Testis (tissue), 3 donors: ENCODE data around the gene NUAK1. TPM values are rescaled to one million over a fixed set of nuclear protein-coding genes. Genes with fewer than 3 reads are reported as not detected.

Experiments used
- DNase-seq: peaks from one replicate; pipeline ENCODE4 v3.0.0-alpha.2; 2019
- H3K27ac ChIP-seq, 2 donors: fragments of 200-600 bp; sonication (generic); one replicate each; pipeline ENCODE4 v1.5.1; 2019
- H3K27me3 ChIP-seq: fragments of 200-600 bp; sonication (generic); one replicate; pipeline ENCODE4 v1.5.1; 2019
- H3K36me3 ChIP-seq: fragments of 200-600 bp; sonication (generic); one replicate; pipeline ENCODE4 v1.5.1; 2017; ENCODE audit warnings: low read depth; ENCODE audit errors: missing control alignments
- H3K4me1 ChIP-seq: fragments of 200-600 bp; sonication (generic); one replicate; pipeline ENCODE4 v1.5.1; 2019
- H3K4me3 ChIP-seq, 2 donors: fragments of 200-600 bp; sonication (generic); one replicate each; pipeline ENCODE4 v1.5.1; 2017 to 2019
- H3K9me3 ChIP-seq: fragments of 200-600 bp; sonication (generic); one replicate; pipeline ENCODE4 v1.5.1; 2017
- CTCF ChIP-seq, 3 experiments: fragments of 450-650 bp in 2 of 3; fragments of 200-600 bp in 1 of 3; sonication (generic) in 1 of 3; IDR thresholded peaks; one replicate each; pipeline ENCODE4 v1.5.1; 2016 to 2019; ENCODE audit warnings: antibody characterized with exemption in 3 of 3, mild to moderate bottlenecking in 2 of 3, moderate library complexity in 1 of 3
- POLR2A ChIP-seq: fragments of 450-650 bp; IDR thresholded peaks from one replicate; pipeline ENCODE4 v1.6.1; 2017; ENCODE audit warnings: antibody characterized with exemption, mild to moderate bottlenecking, moderate library complexity
- WGBS, 2 donors: methylation state at CpG; one replicate each; pipeline ENCODE4 v1.1.5; 2018; 5-methylcytosine and 5-hydroxymethylcytosine counted together
- intact Hi-C: fragments of 100-400 bp; cut with DNase I; formaldehyde crosslinking; loops from one replicate; pipeline ENCODE4 v1.15.1; 2023; ENCODE audit warnings: low total_unique reads
- polyA plus RNA-seq: library from polyadenylated mRNA; stranded (reverse); fragments of 350-450 nt; fragmentation: Illumina TruSeq; extraction: RNeasy Lipid Tissue Mini Kit (QIAGEN cat#74804); gene quantifications from one replicate; pipeline ENCODE4 v1.2.3, GENCODE V29; 2014; ENCODE audit warnings: low read depth, low replicate concordance; ENCODE audit not compliant: insufficient read depth
- total RNA-seq, 2 donors: library from RNA; depleted of rRNA; stranded (reverse); fragments of >200 nt; gene quantifications; one replicate each; pipeline ENCODE4 v1.2.3, GENCODE V29; 2016

The NUAK1 gene
- total and polyA plus RNA-seq, 3 donors from 2014 or later: 6.6 to 9.1 (median 8.2) TPM

DNA sequence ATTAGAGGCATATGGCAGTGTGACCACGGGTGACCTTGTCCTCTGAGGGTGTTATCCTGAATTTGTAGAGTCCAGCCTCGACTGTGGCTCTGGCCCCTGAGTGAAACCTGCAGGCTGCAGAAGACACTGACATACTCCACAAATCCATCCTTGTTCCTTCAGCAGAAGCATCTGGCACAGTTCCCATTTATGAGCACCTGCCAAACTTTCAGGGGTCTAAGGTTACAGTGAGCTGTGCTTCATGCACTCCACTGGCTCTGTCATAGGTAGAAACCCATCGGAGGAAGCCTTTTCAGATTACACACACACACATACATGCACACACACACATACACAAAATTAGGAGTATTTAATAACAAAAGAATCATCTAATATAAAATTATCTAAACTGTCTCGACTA lies 13.6 kb upstream of the NUAK1 start:
- TF ChIP-seq POLR2A (no peak), CTCF (IDR thresholded peaks at IDR 0.05) (no peak)
- intact Hi-C loops: no loop called here
- no peak for DNase-seq
- Histone ChIP-seq H3K36me3 (no peaks in the 10 kb centered on the region), H3K4me3 (no peak overlapping the region), H3K4me1 (no peaks in the 10 kb centered on the region), H3K27ac (no peak overlapping the region), H3K9me3 (no peaks in the 10 kb centered on the region), H3K27me3 (no peaks in the 10 kb centered on the region)
- 69 to 81% methylated on average over 4 of the region's 4 CpGs for WGBS, 2 donors

DNA sequence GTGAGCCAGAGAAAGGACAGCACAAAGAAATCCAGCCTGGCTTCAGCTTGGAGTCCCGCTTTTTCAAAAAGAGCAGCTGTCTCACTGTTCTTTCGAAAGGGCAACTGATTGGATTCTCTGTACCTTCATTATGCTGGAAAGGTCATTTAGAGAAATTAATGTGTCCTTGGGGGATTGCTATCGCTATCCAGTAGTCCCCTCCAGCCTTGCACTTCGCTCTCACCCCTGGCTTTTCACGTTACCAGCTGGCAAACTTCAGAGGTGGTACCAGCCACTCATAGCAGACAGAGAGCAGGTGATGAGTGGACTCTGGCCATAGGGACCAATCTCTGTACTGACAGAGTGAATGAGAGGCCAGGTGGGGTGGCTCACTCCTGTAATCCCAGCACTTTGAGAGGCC lies 11.8 kb upstream of the NUAK1 start:
- intact Hi-C loops: no loop called here
- 54% methylated on average over 5 of the region's 5 CpGs for WGBS, 2 donors
- H3K27me3 ChIP-seq: no peaks in the 10 kb centered on the region
- no peaks in the 10 kb centered on the region for H3K4me1 ChIP-seq
- no peaks in the 10 kb centered on the region for H3K36me3 ChIP-seq
- H3K9me3 ChIP-seq: no peaks in the 10 kb centered on the region
- no peak overlapping the region for H3K4me3 ChIP-seq
- H3K27ac ChIP-seq: no peak overlapping the region
- TF ChIP-seq CTCF (IDR thresholded peaks at IDR 0.05) (no peak), POLR2A (no peak)
- DNase-seq: no peak

GRCh38 chr12:106149096-106149784 lies 10.5 kb upstream of the NUAK1 start:
- Histone ChIP-seq H3K27ac (no peak overlapping the region), H3K27me3 (no peaks in the 10 kb centered on the region), H3K4me1 (no peaks in the 10 kb centered on the region), H3K36me3 (no peaks in the 10 kb centered on the region), H3K4me3 (no peak overlapping the region), H3K9me3 (no peaks in the 10 kb centered on the region)
- WGBS, 2 donors: 65 to 69% methylated on average over 10 of the region's 10 CpGs
- intact Hi-C loops: no loop called here
- peak in 2 of 3 experiments; percentile 35 to 46 for TF ChIP-seq CTCF (IDR thresholded peaks at IDR 0.05)
- no peak for TF ChIP-seq POLR2A
- peak; percentile 33 for DNase-seq

DNA sequence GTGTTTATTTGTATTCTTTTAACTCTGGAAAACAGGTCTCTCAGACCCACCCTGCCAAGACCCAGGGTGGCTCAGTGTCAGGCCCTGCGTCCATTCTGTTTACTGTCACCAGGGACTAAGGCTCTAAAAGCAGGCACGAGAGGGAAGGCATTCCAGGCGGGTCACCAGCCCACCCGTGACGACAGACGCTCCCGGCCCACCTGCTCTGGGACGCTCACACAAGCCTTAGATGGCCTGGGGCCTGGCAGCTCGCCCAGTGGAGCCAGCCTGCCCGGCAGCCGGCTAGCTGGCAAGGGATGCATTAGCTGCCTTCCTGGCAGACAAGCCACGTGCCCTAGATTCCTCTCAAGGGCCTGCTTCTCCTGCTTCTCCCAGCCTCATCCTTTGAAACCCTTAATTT lies 9.2 kb upstream of the NUAK1 start:
- 82 to 83% methylated on average over 8 to 12 of the region's 12 CpGs for WGBS, 2 donors
- H3K27ac ChIP-seq: no peak overlapping the region

More for the DNA sequence above, 9.2 kb upstream of the NUAK1 start:
- Histone ChIP-seq H3K4me3 (no peak overlapping the region), H3K9me3 (no peaks in the 10 kb centered on the region), H3K36me3 (no peaks in the 10 kb centered on the region), H3K27me3 (no peaks in the 10 kb centered on the region), H3K4me1 (no peaks in the 10 kb centered on the region)
- TF ChIP-seq POLR2A (no peak), CTCF (IDR thresholded peaks at IDR 0.05) (no peak)
- intact Hi-C loops: no loop called here
- peak; percentile 44 for DNase-seq
